Activated CD8-positive, alpha-beta memory T cell treated with anti-CD3 and anti-CD28 coated beads, Interleukin-2, amount 50 U/mL, for 48 hours (primary cell): Measurements from ENCODE around the gene PPP2R2B.

Experiments used
- DNase-seq: peaks from one replicate; pipeline ENCODE4 v3.0.0-alpha.2; 2020

The PPP2R2B gene

DNA sequence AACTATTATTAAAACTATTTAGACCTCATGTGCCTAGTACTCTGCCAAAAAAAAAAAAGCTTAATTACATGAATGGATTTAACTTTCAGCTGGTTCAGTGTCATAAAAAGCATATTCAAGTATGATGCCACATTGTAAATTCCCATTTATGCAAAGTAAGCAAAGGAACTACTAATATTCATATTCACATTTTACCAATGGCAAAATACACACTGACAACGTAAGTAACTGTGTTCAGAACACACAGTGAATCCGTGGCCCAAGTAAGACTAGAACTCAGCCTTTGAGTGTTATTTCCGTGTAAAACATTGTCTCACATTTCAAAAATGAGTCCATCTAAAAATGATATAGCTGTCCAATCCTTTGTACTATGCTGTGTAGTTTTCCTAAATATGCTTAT is 56.8 kb downstream of the PPP2R2B start:
- no peak for DNase-seq

DNA sequence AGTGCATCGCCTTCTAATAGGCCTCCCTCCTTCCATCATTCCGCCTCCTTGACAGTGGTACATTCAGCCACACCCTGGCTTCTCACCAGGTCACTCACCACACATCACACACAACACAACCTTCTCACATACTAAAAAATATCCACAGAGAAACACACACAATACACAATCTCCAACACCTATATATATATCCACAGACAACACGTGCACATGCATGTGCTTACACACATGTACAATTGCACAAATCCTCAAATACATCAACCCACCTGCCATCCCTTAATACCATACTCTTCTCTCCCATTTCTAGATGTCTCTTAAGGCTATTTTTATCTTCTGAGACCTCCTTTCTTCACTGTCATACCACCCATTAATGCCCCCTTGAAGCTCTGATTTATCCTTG is 57.6 kb downstream of the PPP2R2B start:
- no peak for DNase-seq

DNA sequence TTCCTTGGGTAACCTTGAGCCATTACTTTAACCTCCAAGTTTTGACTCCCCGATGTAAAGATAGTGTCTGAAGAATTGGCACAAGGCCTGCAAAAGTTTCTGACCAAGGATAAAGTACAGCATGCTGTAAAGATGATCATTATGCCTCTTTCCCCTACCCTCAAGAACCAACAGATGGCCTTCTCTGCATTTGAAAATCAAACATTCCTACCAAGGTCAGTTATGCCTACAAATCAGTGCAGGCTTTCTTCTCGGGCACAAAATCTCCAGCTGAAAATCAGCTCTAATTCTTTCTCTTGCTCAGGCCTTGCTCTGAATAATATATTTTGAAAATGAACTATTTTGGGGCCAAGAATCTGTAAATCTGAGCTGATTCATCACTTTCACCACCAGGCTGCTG is 59.7 kb downstream of the PPP2R2B start:
- no peak for DNase-seq

DNA sequence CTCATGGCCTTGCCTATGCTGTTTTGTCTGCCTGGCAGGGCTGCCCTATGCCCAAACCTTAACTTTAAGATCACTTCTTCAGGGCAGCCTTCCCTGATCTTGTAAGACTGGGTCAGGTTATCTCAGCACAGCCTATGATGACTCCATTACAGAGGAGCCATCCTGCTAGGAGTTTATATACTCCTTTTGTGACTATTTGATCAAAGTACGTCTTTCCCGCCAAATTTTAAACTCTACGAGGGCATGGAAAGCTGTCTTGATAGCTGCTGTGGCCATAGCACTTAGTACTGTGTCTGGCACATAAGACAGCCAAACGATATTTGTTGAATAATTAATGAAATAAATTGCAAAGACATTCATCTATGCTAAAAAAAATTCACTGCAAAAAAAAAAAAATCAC is 60.6 kb downstream of the PPP2R2B start:
- no peak for DNase-seq

DNA sequence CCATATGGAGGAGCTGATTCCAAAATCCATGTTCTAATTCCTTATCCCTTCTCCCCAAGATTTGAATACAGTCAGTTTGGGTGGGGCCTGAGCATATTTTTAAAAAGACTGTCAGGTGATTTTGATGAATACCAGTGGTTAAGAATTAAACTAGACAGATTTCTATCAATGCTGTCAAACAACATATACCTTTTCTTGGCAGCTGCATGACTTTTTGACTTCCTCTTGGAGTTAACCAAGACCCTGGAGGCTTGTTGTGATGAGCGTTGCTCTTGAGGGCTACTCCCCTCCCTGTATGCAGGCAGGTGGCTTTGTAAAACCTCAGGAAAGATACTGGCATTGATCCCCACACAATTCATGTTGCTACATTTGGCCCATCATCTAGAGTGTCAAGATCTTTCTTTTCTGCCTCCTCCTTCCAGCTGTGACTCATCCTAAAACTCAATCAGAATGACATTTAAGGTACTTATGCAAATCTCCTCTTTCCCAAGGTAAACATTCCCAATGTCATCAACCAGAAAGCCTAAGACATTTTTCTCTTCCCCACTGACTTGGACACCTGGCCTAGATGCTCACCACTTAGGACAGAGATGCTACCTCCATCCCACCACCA is 61.7 kb downstream of the PPP2R2B start:
- no peak for DNase-seq

DNA sequence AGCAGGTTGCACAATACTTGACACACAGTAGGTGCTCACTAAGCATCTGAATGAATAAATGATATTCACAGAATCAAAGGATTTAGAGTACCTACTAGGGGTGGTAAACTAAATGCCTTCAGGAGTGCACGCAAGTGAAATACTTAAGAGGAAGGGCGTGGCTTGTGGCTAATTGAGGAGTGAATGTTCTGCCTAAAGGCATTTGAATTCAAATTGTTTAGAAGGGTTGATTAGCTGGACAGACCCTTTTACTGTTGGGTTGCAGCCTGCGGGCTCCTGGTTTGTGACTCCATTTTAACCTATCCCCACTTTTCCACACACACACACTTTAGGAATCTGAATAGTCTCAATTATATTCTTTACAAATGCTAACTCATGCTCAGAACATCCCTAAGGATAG is 63.1 kb downstream of the PPP2R2B start:
- no peak for DNase-seq

DNA sequence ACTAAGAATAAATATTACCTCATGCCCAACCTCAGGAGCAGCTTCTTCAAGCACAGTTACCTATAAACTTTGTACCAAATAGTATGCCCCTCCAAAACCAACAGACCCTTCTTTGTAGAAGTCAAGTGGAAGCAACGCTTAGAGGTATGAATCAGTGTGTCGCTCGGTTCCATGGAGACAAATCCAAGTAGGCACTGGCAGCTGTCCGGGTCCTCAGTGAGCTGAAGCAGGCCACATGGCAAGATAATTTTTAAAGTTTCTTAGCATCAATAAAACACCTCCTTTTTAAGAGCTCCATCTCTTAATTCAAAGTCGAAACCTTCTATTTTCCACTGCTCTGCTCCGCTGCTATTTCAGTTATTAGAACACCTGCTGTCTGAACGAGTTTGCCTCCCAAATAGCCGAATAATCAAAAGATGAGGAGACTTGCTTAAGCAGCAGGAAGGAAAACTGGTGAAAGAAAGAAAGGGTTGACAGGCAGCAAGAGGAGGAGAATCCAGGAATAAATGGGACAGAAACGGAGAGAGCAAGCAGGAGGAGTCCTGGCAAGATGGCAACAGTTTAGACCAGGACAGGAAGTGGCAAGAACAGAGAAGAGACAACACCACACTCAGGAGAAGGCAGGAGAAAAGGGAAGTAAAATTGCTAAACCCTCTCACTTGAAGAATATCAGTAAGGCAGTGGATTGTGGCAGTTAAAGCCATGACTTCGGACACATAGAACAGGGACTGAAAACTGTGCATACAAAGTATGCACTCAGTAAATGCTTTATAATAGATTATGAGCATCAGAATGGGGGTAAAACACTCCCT is 65.0 kb downstream of the PPP2R2B start:
- DNase-seq, result no peak

DNA sequence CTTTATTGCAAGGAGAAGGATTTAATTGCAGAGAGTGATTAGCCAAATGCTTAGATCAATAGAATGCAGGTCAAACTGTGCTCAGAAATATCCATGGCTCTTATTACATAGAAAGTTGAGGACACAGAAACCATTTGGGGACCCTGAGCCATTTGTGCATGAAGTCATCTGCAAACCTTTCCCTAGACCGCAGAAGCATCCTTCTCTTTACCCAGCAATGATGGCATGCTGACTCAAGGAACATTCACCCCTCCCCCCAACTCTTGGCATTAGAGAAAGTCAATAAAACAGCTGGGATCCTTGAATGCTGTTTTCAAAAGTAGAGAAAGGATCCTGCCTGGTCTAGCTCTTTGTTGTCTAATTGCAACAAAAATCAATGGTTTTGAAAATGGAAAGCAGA is 73.5 kb downstream of the PPP2R2B start:
- DNase-seq, result no peak

DNA sequence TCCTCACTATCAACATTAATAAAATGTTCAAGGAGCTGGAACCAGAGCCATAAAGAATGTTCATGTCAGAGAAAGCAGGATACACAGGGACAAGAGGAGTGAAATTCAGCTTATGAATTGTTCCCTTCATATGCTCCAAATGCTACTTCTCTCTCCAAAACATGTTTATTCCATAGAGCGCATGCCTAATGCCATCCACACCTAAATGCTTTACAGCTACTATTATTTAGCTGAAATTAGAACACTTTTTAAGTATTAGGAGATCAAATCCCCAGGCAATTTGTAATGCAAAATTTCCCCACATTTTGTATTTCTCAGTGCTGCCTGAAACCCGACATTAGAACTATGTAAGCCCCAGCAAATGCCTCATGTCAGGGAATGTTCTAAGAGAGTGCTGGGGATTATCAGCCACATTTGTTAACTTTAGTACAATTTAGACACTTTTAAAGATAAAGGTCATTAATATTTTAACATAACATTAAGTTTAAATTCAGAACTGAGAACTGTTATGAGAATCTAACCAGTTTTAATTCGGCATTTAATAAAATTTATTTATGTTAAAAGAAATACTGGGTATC is 75.5 kb downstream of the PPP2R2B start:
- DNase-seq, result no peak

DNA sequence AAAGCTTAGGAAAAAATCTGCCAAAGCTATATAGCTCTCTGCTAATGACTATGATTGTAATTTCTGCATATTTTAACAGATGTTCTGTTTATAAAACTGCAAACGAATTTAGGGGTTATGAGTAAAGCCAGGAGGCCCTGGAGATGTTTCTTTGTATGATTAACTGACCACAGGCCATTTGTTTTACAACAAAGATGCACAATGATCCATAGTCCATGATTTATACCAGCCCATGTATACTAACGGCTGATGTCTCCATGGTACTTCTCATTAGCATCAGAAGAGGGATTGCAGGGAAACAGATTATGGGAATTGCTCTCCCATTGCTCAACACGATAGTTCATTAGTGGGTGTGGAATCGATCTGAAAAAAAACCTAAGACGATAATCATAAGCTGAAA is 78.9 kb downstream of the PPP2R2B start:
- no peak for DNase-seq

DNA sequence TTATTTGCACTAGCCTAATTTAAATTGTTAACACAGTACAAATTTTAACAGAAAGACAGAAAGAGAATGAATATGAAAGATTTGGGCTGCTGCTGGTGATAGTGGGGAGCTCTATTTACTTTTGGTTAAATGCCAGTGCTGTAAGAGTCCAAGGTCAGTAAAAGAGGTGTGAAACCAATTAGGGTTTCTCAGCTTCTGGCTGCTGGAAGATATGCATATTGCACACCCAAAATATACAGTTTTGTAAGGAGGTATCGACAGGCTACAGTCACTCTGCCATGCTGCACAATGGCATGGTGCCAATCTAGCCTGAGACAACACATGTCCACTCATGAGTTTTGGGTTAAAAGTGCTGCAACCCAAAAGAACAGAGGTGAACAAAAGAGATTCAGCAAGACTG is 79.3 kb downstream of the PPP2R2B start:
- DNase-seq, result no peak

DNA sequence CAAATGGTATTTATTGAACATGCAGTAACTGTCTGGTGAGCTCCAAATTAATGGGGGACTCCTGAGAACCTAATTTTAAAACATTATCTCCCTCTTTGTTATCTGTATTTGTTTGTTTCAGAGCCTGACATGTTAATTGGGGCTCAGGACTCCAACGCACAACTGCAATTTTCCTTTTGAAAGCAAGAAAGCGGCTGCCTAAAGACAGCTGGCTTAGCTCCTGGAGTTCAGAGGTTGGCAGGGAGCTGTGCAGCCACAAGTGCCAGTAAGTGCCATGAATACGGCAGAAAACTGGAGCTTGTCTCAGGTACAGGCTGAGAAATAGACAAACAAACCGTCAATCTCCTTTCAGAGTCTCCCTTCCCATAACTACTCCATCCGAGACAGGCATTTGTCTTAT is 80.9 kb downstream of the PPP2R2B start:
- DNase-seq, result no peak

DNA sequence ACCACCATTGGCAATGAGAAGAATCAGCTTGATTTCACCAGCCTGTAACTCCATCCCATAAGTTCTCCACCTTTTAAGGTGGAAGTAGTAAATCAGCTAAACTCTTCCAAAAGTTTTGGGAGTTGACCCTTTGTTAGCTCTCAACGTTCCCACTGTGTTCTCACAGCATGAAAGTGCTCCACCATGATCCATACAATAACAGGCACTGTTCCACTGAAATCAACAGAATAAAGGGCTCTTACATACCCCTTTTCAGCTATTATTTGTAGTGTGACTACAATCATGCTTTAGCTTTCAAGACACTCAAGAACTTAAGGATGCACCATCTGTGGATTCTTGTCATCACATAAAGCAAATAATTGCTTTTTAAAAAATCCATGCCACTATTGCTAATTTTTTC is 81.6 kb downstream of the PPP2R2B start:
- no peak for DNase-seq

DNA sequence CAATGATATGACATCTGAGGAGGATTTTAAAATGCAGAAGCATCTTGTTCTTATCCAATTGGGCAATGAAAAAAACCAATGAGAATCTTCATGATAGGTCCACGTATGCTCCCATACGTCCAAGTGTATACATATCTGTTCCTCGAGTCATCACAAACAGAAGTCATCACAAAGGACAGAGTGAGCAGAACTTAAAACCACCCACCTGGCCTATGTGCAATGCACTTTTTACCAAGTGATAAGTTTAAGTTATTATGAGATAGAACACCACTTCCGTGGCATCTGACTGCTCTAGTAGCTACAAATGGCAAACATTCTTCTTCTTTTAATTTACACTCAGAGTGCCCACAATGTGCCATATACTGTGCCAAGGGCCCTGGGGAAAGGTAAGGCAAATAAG is 82.4 kb downstream of the PPP2R2B start:
- DNase-seq, result no peak

DNA sequence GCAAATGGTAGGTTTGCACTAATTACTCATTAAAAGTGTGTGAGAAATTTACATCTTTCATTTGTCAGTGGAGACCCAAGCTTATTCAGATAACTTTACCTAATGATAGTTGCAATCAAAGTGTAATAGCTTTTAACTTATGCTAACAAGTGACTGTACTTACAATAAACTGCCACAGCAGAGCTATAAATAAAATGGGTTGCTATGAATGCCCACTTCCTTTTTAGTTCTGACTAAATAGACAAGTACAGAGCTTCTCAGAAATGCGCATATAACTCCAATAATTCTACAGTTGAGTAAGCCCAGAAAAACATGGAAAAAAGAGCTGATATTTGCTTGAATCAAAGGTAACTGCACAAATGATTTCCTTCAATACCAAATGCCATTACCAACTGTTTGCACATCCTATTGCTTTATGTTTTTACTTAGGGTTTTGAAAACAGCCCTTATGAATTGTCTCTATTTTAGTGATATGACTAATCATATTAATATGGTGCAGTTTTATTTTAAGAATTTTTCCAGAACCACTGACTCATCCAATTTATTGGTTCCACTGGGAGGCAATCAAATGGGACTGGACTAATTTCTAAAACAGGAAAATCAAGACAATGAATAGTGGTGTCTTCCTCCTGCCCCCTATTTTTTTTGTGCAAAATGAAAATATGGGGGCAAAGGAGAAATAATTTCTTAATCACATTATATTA is 84.1 kb downstream of the PPP2R2B start:
- no peak for DNase-seq

DNA sequence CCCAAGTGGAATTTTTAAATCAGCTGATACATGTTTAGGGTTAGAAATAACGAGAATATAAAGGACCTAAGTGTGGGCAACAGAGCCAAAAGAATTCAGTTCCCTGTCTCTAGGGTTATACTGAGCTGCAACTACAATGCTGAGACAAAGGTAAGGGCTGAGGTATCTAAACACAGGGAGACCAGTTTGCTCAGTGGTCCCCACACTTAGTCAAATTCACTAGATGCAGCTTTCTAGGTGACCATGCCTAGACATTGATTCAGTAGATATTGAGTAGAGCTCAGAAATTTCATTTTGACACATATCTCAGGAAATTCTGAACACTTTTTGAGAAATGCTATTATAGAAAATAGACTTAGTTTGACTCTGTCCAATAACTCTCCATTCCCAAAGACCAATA is 84.8 kb downstream of the PPP2R2B start:
- no peak for DNase-seq

DNA sequence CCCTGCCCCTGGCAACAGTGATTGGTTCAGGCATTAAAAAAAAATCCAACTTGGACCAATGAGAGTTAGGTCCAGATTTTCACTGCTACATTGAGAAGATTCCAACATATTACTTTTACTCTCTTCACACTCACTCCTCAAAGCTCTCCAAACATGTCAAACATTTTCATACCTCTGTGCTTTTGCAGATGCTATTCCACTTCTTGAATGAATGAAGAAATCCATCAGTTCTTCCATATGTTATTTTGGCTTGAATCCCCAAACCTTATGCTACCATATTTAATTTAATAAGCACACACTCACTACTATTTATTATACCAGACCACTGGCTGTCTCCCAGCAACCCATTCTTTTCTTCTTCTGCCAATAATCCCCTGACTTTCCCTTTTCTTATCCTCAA is 87.1 kb downstream of the PPP2R2B start:
- DNase-seq, result no peak

DNA sequence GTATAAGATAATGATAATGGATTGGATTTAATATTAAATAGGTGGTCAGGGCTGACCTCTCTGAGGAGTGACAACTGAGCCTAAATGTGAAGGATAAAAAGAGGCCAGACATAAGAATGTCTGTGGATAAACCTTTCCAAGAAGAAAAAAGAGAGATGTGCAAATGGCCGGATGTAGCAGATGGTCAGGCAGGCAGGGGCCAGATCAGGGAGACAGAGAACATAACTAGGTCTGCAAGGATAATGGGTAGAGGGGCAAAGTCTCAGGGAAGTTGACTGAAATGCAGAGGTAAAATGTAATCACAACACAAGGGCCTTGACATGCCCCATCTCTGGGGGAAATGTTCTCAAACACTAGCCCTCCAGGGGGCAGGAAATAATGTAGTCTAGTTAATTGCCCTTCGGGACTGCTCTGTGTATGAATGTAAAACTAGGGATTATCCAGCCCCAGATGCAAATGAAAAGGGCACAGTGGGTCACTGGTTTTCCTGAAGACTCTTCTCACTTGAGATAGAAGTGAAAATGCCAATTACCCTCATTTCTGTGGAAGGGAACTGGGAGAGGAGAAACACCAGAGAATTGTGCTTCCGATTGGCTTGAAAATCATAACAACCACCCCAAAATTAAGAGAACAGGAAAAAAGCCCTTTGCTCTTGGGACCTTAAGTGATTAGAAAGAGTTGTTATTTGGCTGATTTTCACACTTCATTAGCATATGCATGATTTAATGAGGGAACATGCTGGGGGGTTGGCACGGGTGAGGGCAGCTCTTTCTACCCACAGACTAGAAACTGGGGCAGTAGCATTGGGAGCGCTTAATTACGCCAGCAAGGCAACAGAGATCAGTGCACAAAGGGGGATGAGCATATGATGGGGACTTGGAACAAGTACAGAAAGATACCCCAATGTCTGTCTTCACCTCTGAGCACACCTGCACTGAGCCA is 88.6 kb downstream of the PPP2R2B start:
- no peak for DNase-seq

DNA sequence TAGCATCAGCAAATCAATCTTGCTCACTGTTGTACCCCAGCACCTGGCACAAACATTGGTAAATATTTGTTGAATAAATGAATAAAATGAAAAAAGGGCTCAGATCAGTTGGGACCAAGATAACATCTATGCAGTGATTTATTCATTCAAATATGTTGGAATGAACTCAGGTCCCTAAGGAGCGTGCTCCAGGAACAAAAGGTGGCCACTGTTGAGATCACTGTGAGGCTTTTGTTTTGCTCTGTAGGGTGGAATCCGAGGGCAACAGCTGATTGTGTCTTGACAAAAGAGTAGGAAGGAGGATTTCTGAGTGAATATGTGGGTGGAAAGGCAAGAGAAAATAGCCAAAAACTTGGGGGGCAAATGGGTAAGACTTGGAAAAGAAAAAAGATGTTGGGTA is 89.7 kb downstream of the PPP2R2B start:
- DNase-seq, result no peak

DNA sequence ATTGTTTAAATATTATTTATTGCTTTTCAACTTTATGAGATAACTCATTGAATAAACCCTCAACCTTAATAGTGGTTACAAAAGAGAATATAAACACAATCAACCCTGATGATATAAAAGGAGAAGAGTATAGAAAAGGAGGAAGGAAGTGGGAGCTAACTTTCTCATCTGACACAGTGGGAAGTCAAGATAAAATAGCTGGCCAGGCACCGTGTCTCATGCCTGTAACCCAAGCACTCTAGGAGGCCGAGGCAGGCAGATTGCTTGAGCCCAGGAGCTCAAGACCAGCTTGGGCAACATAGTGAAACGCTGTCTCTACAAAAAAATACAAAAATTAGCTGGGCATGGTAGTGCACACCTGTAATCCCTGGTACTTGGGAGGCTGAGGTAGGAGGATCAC is 93.5 kb downstream of the PPP2R2B start:
- DNase-seq, result no peak

DNA sequence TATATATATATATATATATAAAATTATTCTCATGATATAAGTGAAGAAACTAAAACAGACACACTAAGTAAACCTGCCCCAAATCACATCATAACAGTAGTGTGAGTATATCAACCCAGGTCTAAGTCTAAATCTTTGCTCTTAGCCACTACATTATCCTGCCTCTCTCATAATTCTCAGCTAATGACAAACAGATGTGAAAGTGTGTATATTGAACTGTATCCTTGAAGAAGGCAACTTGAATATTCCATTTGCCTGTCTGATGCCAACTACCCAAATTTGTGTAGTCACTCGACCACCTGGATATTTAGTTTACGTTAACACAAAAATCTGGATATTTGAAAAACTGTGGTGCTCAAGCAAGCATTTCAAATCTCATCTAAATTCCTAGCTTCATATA is 97.4 kb downstream of the PPP2R2B start:
- no peak for DNase-seq

DNA sequence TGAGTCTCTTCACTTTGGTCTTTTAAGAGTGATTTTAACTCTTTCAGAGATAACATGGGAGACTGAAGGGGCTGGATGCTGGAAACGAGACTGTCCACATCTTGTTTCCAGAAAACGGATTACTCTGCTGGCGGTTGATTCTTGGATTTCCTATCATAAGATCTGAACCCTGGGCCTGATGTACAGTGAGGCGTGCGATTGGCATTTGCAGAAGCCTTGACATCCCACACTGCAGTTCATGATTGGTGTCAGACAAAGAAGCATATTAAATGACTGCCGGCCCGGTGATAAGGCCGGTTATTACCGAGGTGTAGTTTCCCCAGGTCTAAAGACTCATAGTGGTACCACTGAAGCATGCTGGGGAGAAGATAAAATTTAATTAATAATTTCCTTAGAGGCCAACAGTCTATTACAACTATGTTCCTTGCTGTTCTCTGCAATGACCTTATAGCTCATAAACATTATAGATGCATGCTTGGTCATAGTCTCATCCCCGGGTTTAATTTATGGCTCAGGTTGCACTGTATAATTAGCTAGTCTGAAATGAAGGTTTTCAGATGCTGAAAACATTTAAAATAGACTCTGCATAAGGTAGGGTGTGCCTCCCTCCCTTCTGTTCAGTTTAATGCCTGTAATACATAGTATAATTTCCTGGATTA is 99.2 kb downstream of the PPP2R2B start:
- no peak for DNase-seq
